ENCODE data around the gene FASN.
A peak's percentile ranks its signal among the peaks of the same experiment; 100 is the strongest.
"Not testable (repeated sequence)": the region's sequence is repeated elsewhere in the genome, so short reads cannot be mapped to it uniquely, and the experiment has no call there.

Gene FASN

DNA sequence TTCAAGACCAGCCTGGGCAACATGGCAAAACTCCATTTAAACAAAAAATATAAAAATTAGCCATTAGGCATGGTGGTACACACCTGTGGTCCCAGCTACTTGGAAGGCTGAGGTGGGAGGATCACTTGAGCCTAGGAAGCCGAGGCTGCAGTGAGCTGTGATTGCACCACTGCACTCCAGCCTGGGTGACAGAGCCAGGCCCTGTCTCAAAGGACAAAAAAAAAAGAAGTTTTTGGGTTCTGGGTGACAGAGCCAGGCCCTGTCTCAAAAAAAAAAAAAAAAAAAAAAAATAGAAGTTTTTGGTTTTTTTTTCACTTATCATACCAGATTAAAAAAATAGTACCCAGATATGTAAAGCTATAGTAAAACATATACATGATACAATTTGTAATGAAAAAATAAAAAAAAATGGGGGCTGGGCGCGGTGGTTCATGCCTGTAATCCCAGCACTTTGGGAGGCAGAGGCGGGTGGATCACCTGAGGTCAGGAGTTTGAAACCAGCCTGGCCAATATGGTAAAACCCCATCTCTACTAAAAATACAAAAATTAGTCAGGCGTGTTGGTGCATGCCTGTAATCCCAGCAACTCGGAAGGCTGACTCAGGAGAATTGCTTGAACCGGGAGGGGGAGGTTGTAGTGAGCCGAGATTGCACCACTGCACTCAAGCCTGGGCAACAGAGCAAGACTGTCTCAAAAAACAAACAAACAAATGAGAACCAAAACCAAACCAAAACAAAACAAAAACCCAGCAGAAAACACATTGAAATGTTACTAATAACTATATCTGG is 35.3 kb upstream of the FASN start:
- H3K4me3 ChIP-seq (ENCODE audit: insufficient read depth in 1 of 2, low read depth in 1 of 2, low read length in 2 of 2); H2AK5ac ChIP-seq (ENCODE audit: low read length, severe bottlenecking); H4K8ac ChIP-seq (ENCODE audit: low read length); H3K79me1 ChIP-seq (replicated peaks; ENCODE audit: low read length, poor library complexity, severe bottlenecking); H2BK120ac ChIP-seq (ENCODE audit: low read depth, low read length); H2BK5ac ChIP-seq (ENCODE audit: low read depth, low read length, poor library complexity, severe bottlenecking); H2BK15ac ChIP-seq (ENCODE audit: low read depth, poor library complexity, severe bottlenecking); H3K23ac ChIP-seq (ENCODE audit: low read length in 2 of 2); H2AFZ ChIP-seq (ENCODE audit: low read depth, low read length); H3K36me3 ChIP-seq (ENCODE audit: control insufficient read depth in 1 of 2, insufficient read depth in 2 of 2, low read depth in 1 of 2, low read length in 2 of 2); H3K4me2 ChIP-seq (ENCODE audit: low read length, poor library complexity, severe bottlenecking); H3K4me1 ChIP-seq (ENCODE audit: control insufficient read depth, insufficient read depth, low read depth, low read length); H3K14ac ChIP-seq (ENCODE audit: low read length in 2 of 2); H3K9me3 ChIP-seq (ENCODE audit: control insufficient read depth, low read length); H3K27ac ChIP-seq (ENCODE audit: low read length, poor library complexity, severe bottlenecking); H3K27me3 ChIP-seq (ENCODE audit: control insufficient read depth in 1 of 2, insufficient read depth in 1 of 2, low read length in 2 of 2): not testable (repeated sequence)
- Histone ChIP-seq H2BK12ac (ENCODE audit: low read length in 2 of 2) (peak overlapping the region; percentile 1 to 54), H3K4ac (ENCODE audit: low read depth in 1 of 2, low read length in 2 of 2) (peak overlapping the region in 1 of 2 experiments; percentile 80), H3K18ac (ENCODE audit: low read depth in 1 of 2, low read length in 2 of 2) (peak overlapping the region in 1 of 2 experiments; percentile 48), H3K9ac (ENCODE audit: low read length) (peak overlapping the region; percentile 74), H4K91ac (ENCODE audit: low read length) (peak overlapping the region; percentile 18)
- 49% methylated on average over 7 of the region's 8 CpGs for WGBS
- DNase-seq: peak; percentile 91

DNA sequence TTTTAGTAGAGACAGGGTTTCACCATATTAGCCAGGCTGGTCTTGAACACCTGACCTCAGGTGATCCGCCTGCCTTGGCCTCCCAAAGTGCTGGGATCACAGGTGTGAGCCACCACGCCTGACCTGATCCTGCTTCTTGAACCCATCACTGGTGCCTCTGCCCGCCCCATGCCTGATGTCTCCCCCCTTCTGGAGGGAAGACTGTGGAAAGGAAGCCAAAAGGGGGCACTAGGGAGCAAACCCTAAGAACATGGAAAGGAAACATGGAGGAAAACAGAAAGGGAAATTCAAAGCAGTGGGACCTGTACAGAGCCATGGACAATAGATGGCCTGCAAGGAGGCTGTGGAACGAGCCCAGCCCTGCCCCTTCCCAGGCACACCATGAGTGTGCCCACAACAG is 31.1 kb upstream of the FASN start:
- Histone ChIP-seq H2BK12ac (ENCODE audit: low read length in 2 of 2) (no peak overlapping the region), H2BK5ac (ENCODE audit: low read depth, low read length, poor library complexity, severe bottlenecking) (no peak overlapping the region), H3K9me3 (ENCODE audit: control insufficient read depth, low read length) (no peaks in the 10 kb centered on the region), H3K9ac (ENCODE audit: low read length) (no peak overlapping the region), H3K36me3 (ENCODE audit: control insufficient read depth in 1 of 2, insufficient read depth in 2 of 2, low read depth in 1 of 2, low read length in 2 of 2) (peaks cover 18 to 32% of the 10 kb centered on the region in 2 experiments), H3K79me1 (replicated peaks; ENCODE audit: low read length, poor library complexity, severe bottlenecking) (peaks cover 1% of the 10 kb centered on the region), H3K4me3 (ENCODE audit: insufficient read depth in 1 of 2, low read depth in 1 of 2, low read length in 2 of 2) (no peak overlapping the region), H3K4ac (ENCODE audit: low read depth in 1 of 2, low read length in 2 of 2) (no peak overlapping the region), H2BK15ac (ENCODE audit: low read depth, poor library complexity, severe bottlenecking) (no peak overlapping the region), H3K27me3 (ENCODE audit: control insufficient read depth in 1 of 2, insufficient read depth in 1 of 2, low read length in 2 of 2) (no peaks in the 10 kb centered on the region), H4K8ac (ENCODE audit: low read length) (no peak overlapping the region), H2AFZ (ENCODE audit: low read depth, low read length) (no peak overlapping the region), H3K23ac (ENCODE audit: low read length in 2 of 2) (no peak overlapping the region), H3K4me1 (ENCODE audit: control insufficient read depth, insufficient read depth, low read depth, low read length) (peaks cover 6% of the 10 kb centered on the region), H3K27ac (ENCODE audit: low read length, poor library complexity, severe bottlenecking) (no peak overlapping the region), H3K18ac (ENCODE audit: low read depth in 1 of 2, low read length in 2 of 2) (no peak overlapping the region), H2BK120ac (ENCODE audit: low read depth, low read length) (no peak overlapping the region), H2AK5ac (ENCODE audit: low read length, severe bottlenecking) (no peak overlapping the region), H3K4me2 (ENCODE audit: low read length, poor library complexity, severe bottlenecking) (no peak overlapping the region), H4K91ac (ENCODE audit: low read length) (peak overlapping the region; percentile 77), H3K14ac (ENCODE audit: low read length in 2 of 2) (no peak overlapping the region)
- no peak for DNase-seq
- WGBS: 92% methylated on average over 4 of the region's 4 CpGs

DNA sequence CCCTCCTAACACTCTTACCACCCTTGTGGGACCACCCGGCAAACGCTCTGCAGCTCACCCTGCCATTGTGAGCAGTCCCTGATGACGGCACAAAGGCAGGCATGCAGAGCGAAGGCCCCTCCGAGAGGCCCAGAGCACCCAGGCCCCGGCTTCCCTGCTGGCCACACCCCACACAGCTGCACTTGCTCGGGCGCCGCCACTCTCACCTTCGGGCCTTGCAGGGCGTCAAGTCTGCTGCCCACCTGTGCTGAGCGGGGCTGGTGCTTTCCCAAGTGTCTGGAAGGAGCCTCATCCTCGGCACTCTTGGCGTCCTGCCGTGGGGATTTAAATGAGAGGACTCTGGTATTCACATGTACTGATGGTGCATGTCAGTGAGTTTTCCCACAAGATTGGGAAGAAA is 30.3 kb upstream of the FASN start:
- Histone ChIP-seq H3K4me2 (ENCODE audit: low read length, poor library complexity, severe bottlenecking) (no peak overlapping the region), H3K18ac (ENCODE audit: low read depth in 1 of 2, low read length in 2 of 2) (no peak overlapping the region), H3K36me3 (ENCODE audit: control insufficient read depth in 1 of 2, insufficient read depth in 2 of 2, low read depth in 1 of 2, low read length in 2 of 2) (peaks cover 18 to 32% of the 10 kb centered on the region in 2 experiments), H3K9me3 (ENCODE audit: control insufficient read depth, low read length) (no peaks in the 10 kb centered on the region), H2BK12ac (ENCODE audit: low read length in 2 of 2) (no peak overlapping the region), H3K27ac (ENCODE audit: low read length, poor library complexity, severe bottlenecking) (no peak overlapping the region), H2AK5ac (ENCODE audit: low read length, severe bottlenecking) (no peak overlapping the region), H4K8ac (ENCODE audit: low read length) (no peak overlapping the region), H2AFZ (ENCODE audit: low read depth, low read length) (no peak overlapping the region), H3K4ac (ENCODE audit: low read depth in 1 of 2, low read length in 2 of 2) (no peak overlapping the region), H3K14ac (ENCODE audit: low read length in 2 of 2) (no peak overlapping the region), H2BK5ac (ENCODE audit: low read depth, low read length, poor library complexity, severe bottlenecking) (no peak overlapping the region), H2BK15ac (ENCODE audit: low read depth, poor library complexity, severe bottlenecking) (no peak overlapping the region), H3K4me1 (ENCODE audit: control insufficient read depth, insufficient read depth, low read depth, low read length) (peaks cover 4% of the 10 kb centered on the region), H3K79me1 (replicated peaks; ENCODE audit: low read length, poor library complexity, severe bottlenecking) (no peaks in the 10 kb centered on the region), H3K4me3 (ENCODE audit: insufficient read depth in 1 of 2, low read depth in 1 of 2, low read length in 2 of 2) (no peak overlapping the region), H3K23ac (ENCODE audit: low read length in 2 of 2) (no peak overlapping the region), H4K91ac (ENCODE audit: low read length) (no peak overlapping the region), H3K9ac (ENCODE audit: low read length) (no peak overlapping the region), H2BK120ac (ENCODE audit: low read depth, low read length) (no peak overlapping the region), H3K27me3 (ENCODE audit: control insufficient read depth in 1 of 2, insufficient read depth in 1 of 2, low read length in 2 of 2) (no peaks in the 10 kb centered on the region)
- no peak for DNase-seq
- WGBS: 90% methylated on average over 15 of the region's 15 CpGs

DNA sequence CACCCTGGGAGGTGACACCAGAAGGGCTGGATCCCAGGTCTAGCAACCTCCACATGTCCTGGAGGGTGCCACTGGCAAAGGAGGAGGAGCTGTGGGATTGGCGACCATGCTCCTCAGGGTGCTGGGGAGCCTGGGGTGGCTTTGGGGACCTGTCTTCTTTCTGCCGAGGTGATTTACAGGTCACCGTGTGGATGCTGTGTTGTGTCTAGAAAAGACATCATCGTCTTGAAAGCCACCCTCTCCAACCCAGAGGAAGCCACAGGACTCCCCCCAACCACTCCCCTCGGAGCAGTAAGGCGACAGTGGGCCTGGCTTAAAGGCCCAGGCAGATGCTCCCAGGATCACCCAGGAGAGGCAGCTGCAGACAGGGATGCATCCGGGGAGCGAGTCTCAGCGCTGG is 29.7 kb upstream of the FASN start:
- H2BK120ac ChIP-seq (ENCODE audit: low read depth, low read length): no peak overlapping the region
- H3K9me3 ChIP-seq (ENCODE audit: control insufficient read depth, low read length): no peaks in the 10 kb centered on the region
- H3K23ac ChIP-seq (ENCODE audit: low read length in 2 of 2): no peak overlapping the region
- no peak overlapping the region for H4K91ac ChIP-seq (ENCODE audit: low read length)
- H3K27ac ChIP-seq (ENCODE audit: low read length, poor library complexity, severe bottlenecking): no peak overlapping the region
- H2BK5ac ChIP-seq (ENCODE audit: low read depth, low read length, poor library complexity, severe bottlenecking): no peak overlapping the region
- no peak overlapping the region for H3K4me2 ChIP-seq (ENCODE audit: low read length, poor library complexity, severe bottlenecking)
- H3K4ac ChIP-seq (ENCODE audit: low read depth in 1 of 2, low read length in 2 of 2): no peak overlapping the region
- H3K18ac ChIP-seq (ENCODE audit: low read depth in 1 of 2, low read length in 2 of 2): no peak overlapping the region
- H3K79me1 ChIP-seq (replicated peaks; ENCODE audit: low read length, poor library complexity, severe bottlenecking): no peaks in the 10 kb centered on the region
- no peak for DNase-seq
- H3K14ac ChIP-seq (ENCODE audit: low read length in 2 of 2): no peak overlapping the region
- WGBS: 94% methylated on average over 9 of the region's 9 CpGs
- H2AFZ ChIP-seq (ENCODE audit: low read depth, low read length): no peak overlapping the region
- no peak overlapping the region for H2BK12ac ChIP-seq (ENCODE audit: low read length in 2 of 2)
- no peaks in the 10 kb centered on the region for H3K27me3 ChIP-seq (ENCODE audit: control insufficient read depth in 1 of 2, insufficient read depth in 1 of 2, low read length in 2 of 2)
- H4K8ac ChIP-seq (ENCODE audit: low read length): no peak overlapping the region
- H2BK15ac ChIP-seq (ENCODE audit: low read depth, poor library complexity, severe bottlenecking): no peak overlapping the region
- no peaks in the 10 kb centered on the region for H3K4me1 ChIP-seq (ENCODE audit: control insufficient read depth, insufficient read depth, low read depth, low read length)
- H2AK5ac ChIP-seq (ENCODE audit: low read length, severe bottlenecking): no peak overlapping the region
- H3K36me3 ChIP-seq (ENCODE audit: control insufficient read depth in 1 of 2, insufficient read depth in 2 of 2, low read depth in 1 of 2, low read length in 2 of 2): peaks cover 18 to 32% of the 10 kb centered on the region in 2 experiments
- no peak overlapping the region for H3K4me3 ChIP-seq (ENCODE audit: insufficient read depth in 1 of 2, low read depth in 1 of 2, low read length in 2 of 2)
- H3K9ac ChIP-seq (ENCODE audit: low read length): no peak overlapping the region

Measured in mesenchymal stem cell (in vitro differentiated cells and primary cell).